Psoas muscle (tissue), 8 donors: ENCODE results near the gene FAM120B. TPM values are rescaled to one million over a fixed set of nuclear protein-coding genes. Genes with fewer than 3 reads are reported as not detected.

Experiments
- ATAC-seq, 4 donors: fragments of 200-7000 bp; cut with Tn5 transposase; one replicate each; pipeline ENCODE4 v1.9.1; 2020; ENCODE audit warnings: moderate library complexity in 3 of 4, mild to moderate bottlenecking in 2 of 4
- DNase-seq, 2 donors: peaks; one replicate each; pipeline ENCODE4 v3.0.0-alpha.2; 2020
- H3K27ac ChIP-seq: fragments of 200-600 bp; one replicate; pipeline ENCODE4 v1.8.0; 2022
- H3K27me3 ChIP-seq, 3 donors: fragments of 200-600 bp in 1 of 3; one replicate each; pipeline versions ENCODE4 v1.6.1 to v1.8.0; 2013 to 2022; ENCODE audit warnings: low read length in 2 of 3, mild to moderate bottlenecking in 2 of 3, moderate library complexity in 1 of 3; ENCODE audit not compliant: insufficient read depth in 3 of 3
- H3K36me3 ChIP-seq, 2 donors: fragments of 200-600 bp in 1 of 2; one replicate each; pipeline versions ENCODE4 v1.6.1 to v1.8.0; 2013 to 2022; ENCODE audit warnings: low read depth in 1 of 2, mild to moderate bottlenecking in 1 of 2, moderate library complexity in 1 of 2; ENCODE audit not compliant: insufficient read depth in 1 of 2
- H3K4me1 ChIP-seq: fragments of 200-600 bp; one replicate; pipeline ENCODE4 v1.8.0; 2022
- H3K4me3 ChIP-seq: fragments of 200-600 bp; one replicate; pipeline ENCODE4 v1.8.0; 2022; ENCODE audit warnings: mild to moderate bottlenecking
- H3K9me3 ChIP-seq: fragments of 200-600 bp; one replicate; pipeline ENCODE4 v1.8.0; 2022
- WGBS, 3 donors: extraction: QIAGEN DNeasy Blood & Tissue Kit; methylation state at CpG; one replicate each; pipeline versions ENCODE4 v1.1.6 to v1.1.7; 2013; 5-methylcytosine and 5-hydroxymethylcytosine counted together
- intact Hi-C, 2 donors: fragments of 100-400 bp; cut with DNase I; formaldehyde crosslinking; loops; one replicate each; pipeline versions ENCODE4 v1.11.0 to v1.14.2; 2022
- polyA plus RNA-seq, 3 donors: library from polyadenylated mRNA; stranded (reverse); fragments of 200-250 nt; gene quantifications; one replicate each; pipeline ENCODE4 v1.2.3, GENCODE V29; 2013
- total RNA-seq, 4 donors: library from RNA; stranded (reverse); fragmentation: NEBNext Ultra II Directional in 2 of 4; extraction: Animal tissue kit (Norgen Biotek cat#: 25700) in 2 of 4; gene quantifications; one replicate each; pipeline versions ENCODE4 v1.2.1 to v1.2.4, GENCODE V29; 2021 to 2023
- TF ChIP-seq, protein P1 (sequence below): fragments of 200-600 bp; IDR thresholded peaks from one replicate; pipeline ENCODE4 v1.8.0; 2022; ENCODE audit warnings: antibody characterized with exemption
- donor health status: healthy with polysubstance abuse.
- donor health status: DM: no; HTN: no; CAD: no; lungs with moderate emphysema.
- donor health status: Bipolar disorder and iron deficiency.
- donor health status: healthy.
- donor health status: DM: yes; HTN: yes; CAD: no.
- donor health status: DM: no; HTN: no; CAD: no.
- donor health status: DM: no; HTN: no; CAD: no.
- donor health status: DM: yes; HTN: yes; CAD: no.

FAM120B gene
- total and polyA plus RNA-seq, 7 donors: 9.2 to 24.2 (median 19.4) TPM

DNA sequence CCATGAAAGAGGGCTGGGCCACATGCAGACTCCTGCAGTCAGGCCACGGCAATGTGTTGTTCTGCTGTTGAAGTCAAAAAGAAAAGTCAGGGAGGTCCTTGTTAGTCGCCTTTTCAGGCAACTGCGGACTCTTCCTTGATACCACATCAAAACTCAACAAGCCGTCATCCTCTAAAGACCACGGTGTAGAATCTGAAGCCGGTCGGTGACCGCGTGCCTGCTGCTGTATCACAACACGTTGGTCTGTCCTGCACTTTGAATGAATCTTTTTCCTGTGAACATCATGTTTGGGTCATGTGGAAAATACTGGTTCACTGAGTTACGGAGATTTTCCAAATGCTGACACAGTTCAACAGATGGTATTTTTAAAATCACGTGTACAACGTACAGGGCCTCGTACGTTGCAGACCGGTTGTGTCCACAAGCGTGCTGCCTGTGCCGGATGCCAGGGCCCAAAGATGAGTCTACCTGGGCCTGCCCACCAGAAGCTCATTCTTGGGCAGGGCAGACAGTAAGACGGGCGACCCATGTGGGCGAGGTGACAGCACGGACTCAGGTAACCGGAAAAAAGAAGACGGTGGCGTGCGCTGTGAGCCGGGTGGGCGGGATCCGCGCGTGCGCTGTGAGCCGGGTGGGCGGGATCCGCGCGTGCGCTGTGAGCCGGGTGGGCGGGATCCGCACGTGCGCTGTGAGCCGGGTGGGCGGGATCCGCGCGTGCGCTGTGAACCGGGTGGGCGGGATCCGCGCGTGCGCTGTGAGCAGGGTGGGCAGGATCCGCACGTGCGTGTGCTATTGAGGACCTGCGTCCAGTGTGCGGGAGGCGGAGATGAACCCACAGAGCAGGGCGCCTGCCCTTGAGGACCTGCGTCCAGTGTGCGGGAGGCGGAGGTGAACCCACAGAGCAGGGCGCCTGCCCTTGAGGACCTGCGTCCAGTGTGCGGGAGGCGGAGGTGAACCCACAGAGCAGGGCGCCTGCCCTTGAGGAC is 114.5 kb downstream of the FAM120B start:
- 84 to 94% (median 88%) methylated on average over 53 to 70 of the region's 70 CpGs for WGBS, 3 donors
- Histone ChIP-seq H3K27ac (no peak overlapping the region), H3K27me3 (no peaks in the 10 kb centered on the region), H3K4me1 (no peaks in the 10 kb centered on the region), H3K9me3 (no peaks in the 10 kb centered on the region), H3K4me3 (no peak overlapping the region), H3K36me3 (no peaks in the 10 kb centered on the region)
- intact Hi-C loops: no loop called here
- DNase-seq (no peak), ATAC-seq (peak in 1 of 4 donors; percentile 17)
- TF ChIP-seq, protein P1, sequence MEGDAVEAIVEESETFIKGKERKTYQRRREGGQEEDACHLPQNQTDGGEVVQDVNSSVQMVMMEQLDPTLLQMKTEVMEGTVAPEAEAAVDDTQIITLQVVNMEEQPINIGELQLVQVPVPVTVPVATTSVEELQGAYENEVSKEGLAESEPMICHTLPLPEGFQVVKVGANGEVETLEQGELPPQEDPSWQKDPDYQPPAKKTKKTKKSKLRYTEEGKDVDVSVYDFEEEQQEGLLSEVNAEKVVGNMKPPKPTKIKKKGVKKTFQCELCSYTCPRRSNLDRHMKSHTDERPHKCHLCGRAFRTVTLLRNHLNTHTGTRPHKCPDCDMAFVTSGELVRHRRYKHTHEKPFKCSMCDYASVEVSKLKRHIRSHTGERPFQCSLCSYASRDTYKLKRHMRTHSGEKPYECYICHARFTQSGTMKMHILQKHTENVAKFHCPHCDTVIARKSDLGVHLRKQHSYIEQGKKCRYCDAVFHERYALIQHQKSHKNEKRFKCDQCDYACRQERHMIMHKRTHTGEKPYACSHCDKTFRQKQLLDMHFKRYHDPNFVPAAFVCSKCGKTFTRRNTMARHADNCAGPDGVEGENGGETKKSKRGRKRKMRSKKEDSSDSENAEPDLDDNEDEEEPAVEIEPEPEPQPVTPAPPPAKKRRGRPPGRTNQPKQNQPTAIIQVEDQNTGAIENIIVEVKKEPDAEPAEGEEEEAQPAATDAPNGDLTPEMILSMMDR: no peak

DNA sequence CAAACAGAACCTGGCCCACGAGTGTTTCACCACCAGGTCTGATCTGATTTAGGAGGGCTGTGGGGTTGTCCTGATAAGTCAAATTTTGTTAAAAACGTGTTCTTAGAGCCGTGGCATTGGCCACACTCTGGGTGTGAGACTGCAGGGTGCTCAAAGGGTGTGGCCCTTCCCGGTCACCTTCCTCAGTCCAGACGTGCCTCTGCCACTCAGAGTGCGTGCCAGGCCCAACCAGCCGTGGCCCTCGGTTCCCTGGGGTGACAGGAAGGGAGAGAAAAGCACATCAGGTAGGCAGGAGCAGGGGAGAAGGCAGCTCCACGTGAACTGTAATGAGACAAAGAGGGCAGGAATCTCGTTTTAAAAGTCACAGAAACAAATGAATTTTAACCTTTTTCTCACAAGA is 115.4 kb downstream of the FAM120B start:
- ATAC-seq (no peak), DNase-seq (no peak)
- TF ChIP-seq, protein P1: no peak
- intact Hi-C loops: no loop called here
- H3K27ac ChIP-seq: no peak overlapping the region
- WGBS, 3 donors: 75 to 83% (median 81%) methylated on average over 10 of the region's 10 CpGs
- no peaks in the 10 kb centered on the region for H3K9me3 ChIP-seq
- no peaks in the 10 kb centered on the region for H3K36me3 ChIP-seq
- no peaks in the 10 kb centered on the region for H3K27me3 ChIP-seq
- no peak overlapping the region for H3K4me3 ChIP-seq
- no peaks in the 10 kb centered on the region for H3K4me1 ChIP-seq

DNA sequence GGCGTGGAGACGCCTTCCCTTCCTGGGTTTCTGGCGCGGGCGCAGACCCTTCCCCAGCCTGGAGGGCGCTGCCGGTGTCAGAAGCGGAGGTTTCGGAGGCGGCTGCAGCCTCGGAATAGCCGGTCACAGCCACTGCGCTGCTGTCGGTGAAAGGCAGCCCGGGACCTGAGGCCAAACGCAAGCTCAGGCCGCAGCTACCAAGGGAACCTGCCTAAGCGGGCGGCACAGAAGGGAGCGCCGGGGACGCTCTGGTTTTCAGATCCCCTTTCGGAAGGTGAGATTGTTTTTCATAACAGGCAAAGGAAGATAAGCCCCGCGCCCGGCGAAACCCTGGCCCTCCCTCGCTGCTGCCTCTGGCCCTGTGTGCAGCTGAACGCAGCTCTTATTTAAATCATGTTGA is 116.5 kb downstream of the FAM120B start:
- intact Hi-C loops: no loop called here
- no peak overlapping the region for H3K4me3 ChIP-seq

GRCh38 chr6:170423814-170424603 is 117.5 kb downstream of the FAM120B start:
- Histone ChIP-seq H3K4me3 (no peak overlapping the region), H3K27me3 (no peaks in the 10 kb centered on the region), H3K4me1 (peaks cover 4% of the 10 kb centered on the region), H3K36me3 (no peaks in the 10 kb centered on the region), H3K9me3 (no peaks in the 10 kb centered on the region), H3K27ac (no peak overlapping the region)
- intact Hi-C loops: no loop called here
- DNase-seq (no peak), ATAC-seq (peak in 3 of 4 donors; percentile 5 to 25 (median 23))
- 78 to 81% (median 80%) methylated on average over 19 of the region's 19 CpGs for WGBS, 3 donors
- TF ChIP-seq, protein P1: no peak

More for the DNA sequence above, 116.5 kb downstream of the FAM120B start:
- TF ChIP-seq, protein P1: no peak
- H3K4me1 ChIP-seq: no peaks in the 10 kb centered on the region
- no peaks in the 10 kb centered on the region for H3K36me3 ChIP-seq
- WGBS, 3 donors: 66 to 83% (median 72%) methylated on average over 29 of the region's 29 CpGs
- no peaks in the 10 kb centered on the region for H3K27me3 ChIP-seq
- no peaks in the 10 kb centered on the region for H3K9me3 ChIP-seq
- ATAC-seq (peak in 2 of 4 donors; percentile 24 to 39), DNase-seq (no peak)
- no peak overlapping the region for H3K27ac ChIP-seq
